ENCODE data around the gene MCC.
A peak's percentile ranks its signal among the peaks of the same experiment; 100 is the strongest.
"Not testable (repeated sequence)": the region's sequence is repeated elsewhere in the genome, so short reads cannot be mapped to it uniquely, and the experiment has no call there.

The MCC gene

GRCh38 chr5:113425909-113426308, 62.3 kb downstream of the MCC start:
- DNase-seq (ENCODE audit: low read depth) = no peak

GRCh38 chr5:113421693-113422092, 66.6 kb downstream of the MCC start:
- no peak for DNase-seq (ENCODE audit: low read depth)

GRCh38 chr5:113405530-113405929, 82.7 kb downstream of the MCC start:
- no peak for DNase-seq (ENCODE audit: low read depth)

GRCh38 chr5:113404269-113404668, 84.0 kb downstream of the MCC start:
- no peak for DNase-seq (ENCODE audit: low read depth)

GRCh38 chr5:113397986-113398385, 90.3 kb downstream of the MCC start:
- DNase-seq (ENCODE audit: low read depth) = not testable (repeated sequence)

GRCh38 chr5:113397046-113397445, 91.2 kb downstream of the MCC start:
- no peak for DNase-seq (ENCODE audit: low read depth)

- no peak for DNase-seq (ENCODE audit: low read depth)
These were observed 93.6 kb downstream of the MCC start for GRCh38 chr5:113394658-113395057.

- DNase-seq (ENCODE audit: low read depth) = no peak
These were observed 98.0 kb downstream of the MCC start for GRCh38 chr5:113390224-113390623.

GRCh38 chr5:113389116-113389515, 99.1 kb downstream of the MCC start:
- no peak for DNase-seq (ENCODE audit: low read depth)

- no peak for DNase-seq (ENCODE audit: low read depth)
These were observed 100.4 kb downstream of the MCC start for GRCh38 chr5:113387844-113388243.

GRCh38 chr5:113384782-113385285, 103.4 kb downstream of the MCC start:
- DNase-seq (ENCODE audit: low read depth) = no peak

- no peak for DNase-seq (ENCODE audit: low read depth)
These were observed 105.5 kb downstream of the MCC start for GRCh38 chr5:113382731-113383130.

GRCh38 chr5:113381791-113382190, 106.5 kb downstream of the MCC start:
- no peak for DNase-seq (ENCODE audit: low read depth)

- DNase-seq (ENCODE audit: low read depth) = no peak
These were observed 107.4 kb downstream of the MCC start for GRCh38 chr5:113380807-113381326.

- DNase-seq (ENCODE audit: low read depth) = no peak
These were observed 108.1 kb downstream of the MCC start for GRCh38 chr5:113379936-113380806.

GRCh38 chr5:113378959-113379541, 109.2 kb downstream of the MCC start:
- DNase-seq (ENCODE audit: low read depth) = peak; percentile 22

- DNase-seq (ENCODE audit: low read depth) = no peak
These were observed 109.7 kb downstream of the MCC start for GRCh38 chr5:113378514-113378913.

GRCh38 chr5:113378081-113378480, 110.2 kb downstream of the MCC start:
- no peak for DNase-seq (ENCODE audit: low read depth)

- no peak for DNase-seq (ENCODE audit: low read depth)
These were observed 111.6 kb downstream of the MCC start for GRCh38 chr5:113376640-113377039.

- no peak for DNase-seq (ENCODE audit: low read depth)
These were observed 112.7 kb downstream of the MCC start for GRCh38 chr5:113375480-113376060.

GRCh38 chr5:113373426-113373825, 114.8 kb downstream of the MCC start:
- DNase-seq (ENCODE audit: low read depth) = no peak

- no peak for DNase-seq (ENCODE audit: low read depth)
These were observed 116.5 kb downstream of the MCC start for GRCh38 chr5:113371721-113372196.

- DNase-seq (ENCODE audit: low read depth) = no peak
These were observed 120.7 kb downstream of the MCC start for GRCh38 chr5:113367586-113367985.
